Measurements from ENCODE around the gene LDOC1.
"Not testable (repeated sequence)": the region's sequence is repeated elsewhere in the genome, so short reads cannot be mapped to it uniquely, and the experiment has no call there.

Gene LDOC1

DNA sequence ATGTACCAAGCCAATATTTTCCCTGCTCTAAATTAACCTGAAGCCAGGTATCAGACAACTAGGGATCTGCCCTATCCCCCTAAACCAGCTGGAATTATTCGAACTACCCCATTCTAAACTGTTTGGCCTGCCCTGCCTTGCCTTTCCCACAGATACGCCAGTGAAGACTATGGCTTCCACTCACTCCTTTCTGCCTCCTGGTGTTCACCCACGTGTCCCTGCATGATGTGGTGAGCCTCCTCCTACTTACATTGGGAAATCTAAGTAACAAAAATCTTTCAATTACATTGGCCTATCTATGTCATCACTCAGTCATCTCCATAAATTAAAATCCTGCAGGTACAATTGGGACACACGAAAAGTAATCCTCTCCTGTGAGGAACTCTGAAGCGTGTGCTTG is 6.1 kb upstream of the LDOC1 start:
- no peak overlapping the region for H3K4me3 ChIP-seq (ENCODE audit: low read depth, low read length)
- TF ChIP-seq CTCF (IDR thresholded peaks at IDR 0.05; ENCODE audit: borderline replicate concordance, insufficient read depth, low read depth, low read length): no peak

- no peak for TF ChIP-seq CTCF (IDR thresholded peaks at IDR 0.05; ENCODE audit: borderline replicate concordance, insufficient read depth, low read depth, low read length)
- H3K4me3 ChIP-seq (ENCODE audit: low read depth, low read length): no peak overlapping the region
Measured at GRCh38 chrX:141180851-141181250, 3.9 kb upstream of the LDOC1 start.

DNA sequence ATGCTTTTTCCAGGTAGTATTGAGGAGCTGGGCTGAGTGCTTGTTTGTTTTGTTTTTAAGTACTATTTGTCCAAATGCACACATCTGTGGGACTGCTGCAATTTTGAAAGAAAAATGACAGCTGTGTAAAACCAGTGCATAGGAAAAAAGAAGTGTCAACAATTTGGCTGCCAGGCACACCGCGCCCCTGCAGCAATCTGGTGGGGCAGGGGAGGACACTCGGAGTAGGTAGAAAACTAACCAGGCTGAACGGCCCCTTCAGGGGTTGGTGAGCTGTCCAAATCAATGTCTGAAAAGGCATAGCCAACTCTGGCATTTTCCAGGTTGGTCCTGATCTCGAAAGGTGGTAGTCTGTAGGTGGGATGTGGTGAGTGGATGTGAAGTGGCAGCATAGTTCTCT is 1.1 kb downstream of the LDOC1 start:
- no peak overlapping the region for H3K4me3 ChIP-seq (ENCODE audit: low read depth, low read length)
- no peak for TF ChIP-seq CTCF (IDR thresholded peaks at IDR 0.05; ENCODE audit: borderline replicate concordance, insufficient read depth, low read depth, low read length)

DNA sequence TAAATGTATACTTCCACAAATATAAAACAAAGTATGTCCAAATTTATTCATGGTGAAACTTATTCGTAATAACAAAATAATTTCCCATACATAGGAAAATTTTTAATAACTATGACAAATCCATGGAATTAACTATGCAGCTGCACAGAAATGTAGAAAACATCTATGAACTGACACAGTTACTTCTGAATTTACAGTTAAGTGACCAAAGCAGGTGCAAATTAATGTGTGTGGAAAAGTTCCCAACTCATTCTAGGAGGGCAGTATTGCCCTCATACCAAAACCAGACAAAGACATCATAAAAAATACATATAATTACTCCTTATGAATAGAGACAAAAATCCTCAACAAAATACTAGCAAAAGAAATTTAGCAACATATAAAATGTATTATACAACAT is 12.5 kb downstream of the LDOC1 start:
- no peak for TF ChIP-seq CTCF (IDR thresholded peaks at IDR 0.05; ENCODE audit: borderline replicate concordance, insufficient read depth, low read depth, low read length)
- no peak overlapping the region for H3K4me3 ChIP-seq (ENCODE audit: low read depth, low read length)

GRCh38 chrX:141158084-141158483 is 18.8 kb downstream of the LDOC1 start:
- no peak overlapping the region for H3K4me3 ChIP-seq (ENCODE audit: low read depth, low read length)

GRCh38 chrX:141155231-141155630 is 21.7 kb downstream of the LDOC1 start:
- not testable (repeated sequence) for H3K4me3 ChIP-seq (ENCODE audit: low read depth, low read length)

More at GRCh38 chrX:141158084-141158483, 18.8 kb downstream of the LDOC1 start:
- no peak for TF ChIP-seq CTCF (IDR thresholded peaks at IDR 0.05; ENCODE audit: borderline replicate concordance, insufficient read depth, low read depth, low read length)

GRCh38 chrX:141142946-141143345 is 34.0 kb downstream of the LDOC1 start:
- H3K4me3 ChIP-seq (ENCODE audit: low read depth, low read length): no peak overlapping the region
- TF ChIP-seq CTCF (IDR thresholded peaks at IDR 0.05; ENCODE audit: borderline replicate concordance, insufficient read depth, low read depth, low read length): no peak

- no peak overlapping the region for H3K4me3 ChIP-seq (ENCODE audit: low read depth, low read length)
- no peak for TF ChIP-seq CTCF (IDR thresholded peaks at IDR 0.05; ENCODE audit: borderline replicate concordance, insufficient read depth, low read depth, low read length)
Measured at GRCh38 chrX:141133272-141133671, 43.7 kb downstream of the LDOC1 start.
